HG02610 (cell line): Measurements from ENCODE around the gene EP400.

ENCODE experiments used
- ATAC-seq: cut with Tn5 transposase; IDR thresholded peaks from one replicate; pipeline ENCODE4 v1.9.1; 2021; ENCODE audit warnings: mild to moderate bottlenecking, moderate library complexity; ENCODE audit not compliant: unreplicated experiment

Gene EP400

GRCh38 chr12:132061641-132062430 lies 112.1 kb downstream of the EP400 start:
- no peak for ATAC-seq

GRCh38 chr12:132062481-132062880 lies 112.7 kb downstream of the EP400 start:
- ATAC-seq: no peak

- ATAC-seq: no peak
Measured at GRCh38 chr12:132063491-132063890, 113.7 kb downstream of the EP400 start.

- no peak for ATAC-seq
Measured at GRCh38 chr12:132064631-132065030, 114.9 kb downstream of the EP400 start.

- ATAC-seq: no peak
Measured at GRCh38 chr12:132065203-132065602, 115.5 kb downstream of the EP400 start.

GRCh38 chr12:132065609-132066344 lies 116.0 kb downstream of the EP400 start:
- peak; percentile 9 for ATAC-seq

- peak; percentile 32 for ATAC-seq
Measured at GRCh38 chr12:132066345-132066685, 116.6 kb downstream of the EP400 start.

- ATAC-seq: no peak
Measured at GRCh38 chr12:132066749-132067148, 117.0 kb downstream of the EP400 start.

- no peak for ATAC-seq
Measured at GRCh38 chr12:132067182-132067581, 117.4 kb downstream of the EP400 start.

- ATAC-seq: no peak
Measured at GRCh38 chr12:132068250-132068649, 118.5 kb downstream of the EP400 start.

- ATAC-seq: no peak
Measured at GRCh38 chr12:132069336-132069985, 119.7 kb downstream of the EP400 start.

- no peak for ATAC-seq
Measured at GRCh38 chr12:132070298-132070697, 120.6 kb downstream of the EP400 start.

GRCh38 chr12:132071040-132071810 lies 121.5 kb downstream of the EP400 start:
- ATAC-seq: peak; percentile 62

GRCh38 chr12:132071830-132072384 lies 122.2 kb downstream of the EP400 start:
- ATAC-seq: peak; percentile 22

- no peak for ATAC-seq
Measured at GRCh38 chr12:132074216-132074615, 124.5 kb downstream of the EP400 start.

GRCh38 chr12:132075026-132075713 lies 125.4 kb downstream of the EP400 start:
- ATAC-seq: no peak

GRCh38 chr12:132075714-132076553 lies 126.2 kb downstream of the EP400 start:
- ATAC-seq: no peak

- no peak for ATAC-seq
Measured at GRCh38 chr12:132076711-132077110, 127.0 kb downstream of the EP400 start.
